Esophagus (tissue), 2 donors: ENCODE results near the gene TRIM33. TPM values are rescaled to one million over a fixed set of nuclear protein-coding genes. Genes with fewer than 3 reads are reported as not detected.
"Not testable (repeated sequence)": the region's sequence is repeated elsewhere in the genome, so short reads cannot be mapped to it uniquely, and the experiment has no call there.

ENCODE experiments used
- H3K27ac ChIP-seq, 2 donors: one replicate each; pipeline ENCODE4 v1.5.1; 2013; ENCODE audit warnings: low read depth in 2 of 2, mild to moderate bottlenecking in 2 of 2, inconsistent platforms in 1 of 2, low read length in 1 of 2, moderate library complexity in 1 of 2
- H3K27me3 ChIP-seq, 2 donors: one replicate each; pipeline ENCODE4 v1.6.1; 2013; ENCODE audit warnings: low read length in 2 of 2, control low read depth in 1 of 2, mild to moderate bottlenecking in 1 of 2; ENCODE audit not compliant: insufficient read depth in 2 of 2, control insufficient read depth in 1 of 2
- H3K36me3 ChIP-seq, 2 donors: one replicate each; pipeline ENCODE4 v1.6.1; 2013; ENCODE audit warnings: low read length in 1 of 2; ENCODE audit not compliant: control insufficient read depth in 2 of 2, insufficient read depth in 2 of 2
- H3K4me1 ChIP-seq, 2 donors: one replicate each; pipeline ENCODE4 v1.6.1; 2013; ENCODE audit warnings: low read length in 1 of 2; ENCODE audit not compliant: control insufficient read depth in 2 of 2, insufficient read depth in 2 of 2
- H3K4me3 ChIP-seq, 2 donors: one replicate each; pipeline ENCODE4 v1.5.1; 2013; ENCODE audit warnings: low read length in 2 of 2, mild to moderate bottlenecking in 2 of 2, low read depth in 1 of 2, moderate library complexity in 1 of 2
- H3K9me3 ChIP-seq, 2 donors: one replicate each; pipeline ENCODE4 v1.6.1; 2013; ENCODE audit warnings: mild to moderate bottlenecking in 2 of 2, low read depth in 1 of 2, low read length in 1 of 2, moderate library complexity in 1 of 2; ENCODE audit not compliant: control insufficient read depth in 2 of 2, insufficient read depth in 1 of 2
- WGBS, 2 donors: extraction: QIAGEN DNeasy Blood & Tissue Kit; methylation state at CpG; one replicate each; pipeline ENCODE4 v1.1.7; 2013; 5-methylcytosine and 5-hydroxymethylcytosine counted together
- polyA plus RNA-seq, 2 donors: library from polyadenylated mRNA; stranded (reverse); fragments of 200-250 nt; gene quantifications; one replicate each; pipeline ENCODE4 v1.2.3, GENCODE V29; 2013
- donor health status: healthy with polysubstance abuse.
- donor health status: Bipolar disorder and iron deficiency.

The TRIM33 gene
- polyA plus RNA-seq, 2 donors = 7.1 to 10.2 TPM

GRCh38 chr1:114379358-114379757 is 131.6 kb downstream of the TRIM33 start:
- Histone ChIP-seq H3K27me3 (no peaks in the 10 kb centered on the region), H3K9me3 (no peaks in the 10 kb centered on the region), H3K4me1 (no peaks in the 10 kb centered on the region), H3K4me3 (no peak overlapping the region), H3K36me3 (no peaks in the 10 kb centered on the region), H3K27ac (no peak overlapping the region)
- 92 to 94% methylated on average over 2 of the region's 2 CpGs for WGBS, 2 donors

DNA sequence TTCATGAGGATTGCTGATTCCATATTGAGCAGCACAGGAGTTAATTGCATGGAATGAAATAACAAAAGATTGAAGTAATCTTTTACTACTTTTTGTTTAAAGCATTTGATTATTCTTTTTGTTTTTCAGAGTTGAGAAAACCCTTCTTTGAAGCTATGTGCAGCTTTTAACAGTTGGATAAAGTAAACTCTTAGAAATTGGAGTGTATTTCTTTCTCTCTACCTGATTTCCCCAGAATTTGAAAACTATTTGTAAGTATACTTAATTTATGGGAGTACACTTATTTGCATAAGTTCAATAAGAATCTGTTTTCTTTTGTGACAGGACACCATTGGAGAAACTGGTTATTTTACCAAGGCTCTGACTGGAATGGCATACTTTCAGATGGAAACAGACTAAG is 133.6 kb downstream of the TRIM33 start:
- Histone ChIP-seq H3K4me3 (no peak overlapping the region), H3K27ac (no peak overlapping the region), H3K9me3 (no peaks in the 10 kb centered on the region), H3K27me3 (no peaks in the 10 kb centered on the region), H3K4me1 (no peaks in the 10 kb centered on the region), H3K36me3 (no peaks in the 10 kb centered on the region)

DNA sequence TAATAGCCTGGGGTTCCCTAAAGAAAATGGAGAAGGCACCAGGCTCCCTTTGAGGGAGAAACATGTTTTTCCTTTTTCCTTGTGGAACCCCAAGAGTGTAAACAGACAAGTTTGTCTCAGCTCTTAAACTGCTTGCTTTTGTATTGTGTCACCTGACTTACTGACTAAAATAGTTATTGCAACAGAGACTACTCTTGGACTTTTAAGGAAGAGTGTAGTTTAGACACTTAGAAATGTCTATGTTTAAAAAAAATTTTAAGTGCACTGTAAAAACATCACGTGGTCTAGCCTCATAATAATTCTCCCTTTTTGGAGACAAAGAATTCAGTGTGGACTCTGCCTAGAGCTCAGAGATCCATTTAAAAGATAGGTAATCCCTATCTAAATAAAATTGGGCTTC is 141.1 kb downstream of the TRIM33 start:
- H3K27me3 ChIP-seq = no peaks in the 10 kb centered on the region
- no peak overlapping the region for H3K4me3 ChIP-seq
- H3K36me3 ChIP-seq = no peaks in the 10 kb centered on the region
- H3K27ac ChIP-seq = no peak overlapping the region
- WGBS, 2 donors = 7 to 21% methylated on average over 1 of the region's 1 CpG
- H3K4me1 ChIP-seq = no peaks in the 10 kb centered on the region
- H3K9me3 ChIP-seq = peaks cover 0 to 3% of the 10 kb centered on the region in 2 donors

DNA sequence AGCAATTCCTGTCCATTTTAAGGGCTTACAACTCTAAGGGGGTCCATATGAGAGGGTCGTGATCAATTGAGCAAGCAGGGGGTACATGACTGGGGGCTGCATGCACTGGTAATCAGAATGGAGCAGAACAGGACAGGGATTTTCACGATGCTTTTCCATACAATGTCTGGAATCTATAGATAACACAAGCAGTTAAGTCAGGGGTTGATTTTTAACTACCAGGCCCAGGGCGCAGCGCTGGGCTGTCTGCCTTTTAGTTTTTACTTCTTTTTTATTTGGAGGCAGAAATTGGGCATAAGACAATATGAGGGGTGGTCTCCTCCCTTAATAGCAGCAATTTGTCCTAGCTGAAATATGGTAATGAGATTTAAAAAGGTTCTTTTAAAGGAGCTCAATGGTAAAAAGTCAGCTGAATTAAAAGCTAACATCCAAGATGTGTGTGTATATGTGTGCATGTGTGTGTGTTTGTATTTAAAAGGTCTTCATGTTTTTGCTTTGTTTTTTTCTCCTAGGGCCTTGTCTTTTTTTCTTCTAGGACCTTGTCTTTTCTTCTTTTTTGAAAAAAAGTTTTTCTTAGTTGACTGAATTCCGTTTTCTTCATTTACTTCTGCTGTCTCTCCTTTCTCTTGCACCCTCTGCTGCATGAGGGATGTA is 141.6 kb downstream of the TRIM33 start:
- not testable (repeated sequence) for H3K4me1 ChIP-seq, H3K9me3 ChIP-seq, H3K27ac ChIP-seq, H3K36me3 ChIP-seq, H3K4me3 ChIP-seq, H3K27me3 ChIP-seq
- 62 to 67% methylated on average over 5 of the region's 5 CpGs for WGBS, 2 donors

GRCh38 chr1:114368560-114369255 is 142.3 kb downstream of the TRIM33 start:
- WGBS, 2 donors = 86% methylated on average over 15 of the region's 15 CpGs
- Histone ChIP-seq H3K36me3 (no peaks in the 10 kb centered on the region), H3K27ac (no peak overlapping the region), H3K4me1 (no peaks in the 10 kb centered on the region), H3K4me3 (no peak overlapping the region), H3K9me3 (peaks cover 4 to 10% of the 10 kb centered on the region in 2 donors), H3K27me3 (no peaks in the 10 kb centered on the region)

- Histone ChIP-seq H3K4me3 (no peak overlapping the region), H3K27ac (no peak overlapping the region), H3K36me3 (no peaks in the 10 kb centered on the region), H3K9me3 (peaks cover 6 to 12% of the 10 kb centered on the region in 2 donors), H3K27me3 (no peaks in the 10 kb centered on the region), H3K4me1 (no peaks in the 10 kb centered on the region)
- 71 to 79% methylated on average over 2 of the region's 2 CpGs for WGBS, 2 donors
Measured at GRCh38 chr1:114367810-114368209, 143.2 kb downstream of the TRIM33 start.

DNA sequence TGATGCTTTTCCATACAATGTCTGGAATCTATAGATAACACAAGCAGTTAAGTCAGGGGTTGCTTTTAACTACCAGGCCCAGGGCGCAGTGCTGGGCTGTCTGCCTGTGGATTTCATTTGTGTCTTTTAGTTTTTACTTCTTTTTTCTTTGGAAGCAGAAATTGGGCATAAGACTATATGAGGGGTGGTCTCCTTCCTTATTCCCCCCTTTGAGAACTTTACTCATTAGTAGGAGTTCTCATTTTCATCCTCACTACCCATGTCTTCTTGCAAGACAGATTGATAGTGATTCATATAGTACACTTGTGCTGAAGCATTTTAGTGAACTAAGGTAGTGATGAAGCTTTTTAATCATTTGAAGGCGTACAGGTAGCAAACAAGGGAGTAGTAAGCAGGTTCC is 147.8 kb downstream of the TRIM33 start:
- not testable (repeated sequence) for H3K4me3 ChIP-seq, H3K36me3 ChIP-seq
- 83 to 89% methylated on average over 2 of the region's 2 CpGs for WGBS, 2 donors

DNA sequence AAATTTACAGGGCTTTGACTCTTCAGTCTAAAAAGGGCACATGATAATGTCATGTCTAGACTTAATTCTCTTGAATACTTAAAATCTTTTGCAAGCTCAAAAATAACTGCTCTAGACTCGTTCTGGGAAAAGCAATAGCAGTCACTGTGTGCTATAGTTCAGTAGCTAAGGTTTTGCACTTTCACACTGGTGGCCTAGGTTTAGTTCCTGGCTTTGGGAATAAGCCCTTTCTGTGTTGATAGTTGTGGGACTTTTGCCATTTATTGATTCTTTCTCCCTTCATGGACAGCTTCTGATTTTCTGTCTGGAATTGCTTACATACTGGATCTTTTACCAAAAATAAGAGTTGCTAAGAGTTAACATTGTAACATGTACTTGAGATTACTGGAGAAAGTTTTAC is 151.2 kb downstream of the TRIM33 start:
- Histone ChIP-seq H3K4me1 (no peaks in the 10 kb centered on the region), H3K4me3 (no peak overlapping the region), H3K27ac (no peak overlapping the region), H3K36me3 (no peaks in the 10 kb centered on the region), H3K9me3 (peaks cover 7 to 10% of the 10 kb centered on the region in 2 donors), H3K27me3 (no peaks in the 10 kb centered on the region)
- 38 to 43% methylated on average over 1 of the region's 1 CpG for WGBS, 2 donors

More for the DNA sequence above, 147.8 kb downstream of the TRIM33 start:
- not testable (repeated sequence) for H3K27me3 ChIP-seq, H3K4me1 ChIP-seq, H3K27ac ChIP-seq
- H3K9me3 ChIP-seq = peaks cover 7 to 15% of the 10 kb centered on the region in 2 donors

GRCh38 chr1:114355240-114355639 is 155.8 kb downstream of the TRIM33 start:
- Histone ChIP-seq H3K4me3 (no peak overlapping the region), H3K9me3 (no peaks in the 10 kb centered on the region), H3K27me3 (no peaks in the 10 kb centered on the region), H3K36me3 (no peaks in the 10 kb centered on the region), H3K4me1 (no peaks in the 10 kb centered on the region), H3K27ac (no peak overlapping the region)
- 96 to 97% methylated on average over 3 of the region's 3 CpGs for WGBS, 2 donors

GRCh38 chr1:114353262-114353661 is 157.7 kb downstream of the TRIM33 start:
- H3K4me1 ChIP-seq = no peaks in the 10 kb centered on the region
- H3K9me3 ChIP-seq = no peaks in the 10 kb centered on the region
- H3K4me3 ChIP-seq = no peak overlapping the region
- 21 to 28% methylated on average over 4 of the region's 4 CpGs for whole genome bisulfite sequencing, 2 donors
- no peaks in the 10 kb centered on the region for H3K27me3 ChIP-seq
- no peaks in the 10 kb centered on the region for H3K36me3 ChIP-seq
- H3K27ac ChIP-seq = no peak overlapping the region
